OCI-LY3 (cell line): Measurements from ENCODE around the gene ZNF438.

Source experiments
- EZH2phosphoT487 ChIP-seq: fragments of 200-600 bp; shearing (Covaris generic); IDR thresholded peaks from 2 replicates; pipeline ENCODE4 v1.6.1; 2018; ENCODE audit warnings: antibody characterized with exemption, mixed run types, low read depth
- TF ChIP-seq, protein P1 (sequence below): fragments of 200-600, 300-600 bp; sonication (generic); IDR thresholded peaks from 2 replicates; pipeline ENCODE4 v1.5.1; 2014; ENCODE audit warnings: antibody characterized with exemption, low read length, low read depth

DNA sequence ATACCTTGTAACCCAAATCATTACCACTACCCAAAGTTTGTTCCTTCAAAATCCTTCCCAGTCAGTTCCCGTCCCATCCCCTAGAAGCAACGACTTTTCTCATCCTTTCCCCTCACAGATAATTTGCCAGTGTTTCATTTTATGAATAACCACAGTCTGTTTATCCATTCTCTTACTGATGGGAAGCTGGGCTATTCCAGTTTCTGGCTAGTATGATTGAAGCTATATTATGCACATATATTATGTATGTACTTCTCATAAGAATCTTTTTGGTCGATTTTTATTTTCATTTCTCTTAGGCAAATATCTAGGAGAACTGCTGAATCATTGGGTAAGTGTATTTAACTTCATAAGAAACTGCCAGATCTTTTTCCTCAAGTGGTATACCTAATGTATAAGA is 114.6 kb downstream of the ZNF438 start:
- TF ChIP-seq, protein P1, sequence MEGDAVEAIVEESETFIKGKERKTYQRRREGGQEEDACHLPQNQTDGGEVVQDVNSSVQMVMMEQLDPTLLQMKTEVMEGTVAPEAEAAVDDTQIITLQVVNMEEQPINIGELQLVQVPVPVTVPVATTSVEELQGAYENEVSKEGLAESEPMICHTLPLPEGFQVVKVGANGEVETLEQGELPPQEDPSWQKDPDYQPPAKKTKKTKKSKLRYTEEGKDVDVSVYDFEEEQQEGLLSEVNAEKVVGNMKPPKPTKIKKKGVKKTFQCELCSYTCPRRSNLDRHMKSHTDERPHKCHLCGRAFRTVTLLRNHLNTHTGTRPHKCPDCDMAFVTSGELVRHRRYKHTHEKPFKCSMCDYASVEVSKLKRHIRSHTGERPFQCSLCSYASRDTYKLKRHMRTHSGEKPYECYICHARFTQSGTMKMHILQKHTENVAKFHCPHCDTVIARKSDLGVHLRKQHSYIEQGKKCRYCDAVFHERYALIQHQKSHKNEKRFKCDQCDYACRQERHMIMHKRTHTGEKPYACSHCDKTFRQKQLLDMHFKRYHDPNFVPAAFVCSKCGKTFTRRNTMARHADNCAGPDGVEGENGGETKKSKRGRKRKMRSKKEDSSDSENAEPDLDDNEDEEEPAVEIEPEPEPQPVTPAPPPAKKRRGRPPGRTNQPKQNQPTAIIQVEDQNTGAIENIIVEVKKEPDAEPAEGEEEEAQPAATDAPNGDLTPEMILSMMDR: no peak
- TF ChIP-seq EZH2phosphoT487: no peak
